Measurements from ENCODE around the gene PLCB3. TPM values are rescaled to one million over a fixed set of nuclear protein-coding genes. Genes with fewer than 3 reads are reported as not detected.

Gene PLCB3
- total and polyA plus RNA-seq, 2 of the 13 experiments (the other 11 are each of a cell fraction or from before 2014, with no cell fraction given), result 7.5 to 13.8 TPM

GRCh38 chr11:64230985-64231365 lies 20.4 kb upstream of the PLCB3 start:
- Histone ChIP-seq H2AFZ (ENCODE audit: low read length) (no peak overlapping the region), H3K79me2 (ENCODE audit: insufficient read depth, low read length) (peaks cover 3% of the 10 kb centered on the region), H3K36me3 (replicated peaks in 1 of 2; ENCODE audit: control insufficient read depth in 1 of 2, insufficient read depth in 2 of 2, low read length in 2 of 2) (no peaks in the 10 kb centered on the region), H3K9me3 (ENCODE audit: low read length) (no peaks in the 10 kb centered on the region), H3K4me2 (ENCODE audit: low read depth, low read length) (peak overlapping the region; percentile 88), H3K27ac (ENCODE audit: extremely low read length, insufficient read depth, low read length) (peak overlapping the region; percentile 75), H3K4me1 (ENCODE audit: insufficient read depth, low read length) (peaks cover 64% of the 10 kb centered on the region), H3K4me3 (replicated peaks in 1 of 3; ENCODE audit: insufficient read depth in 1 of 3, low read depth in 2 of 3, low read length in 3 of 3) (peak overlapping the region; percentile 94 to 96 (median 95)), H4K20me1 (ENCODE audit: insufficient read depth, low read length) (no peaks in the 10 kb centered on the region), H3K9ac (ENCODE audit: insufficient read depth, low read depth, low read length) (peak overlapping the region; percentile 80), H3K27me3 (ENCODE audit: control insufficient read depth in 1 of 2, insufficient read depth in 2 of 2, low read length in 2 of 2) (no peaks in the 10 kb centered on the region)
- BruUV-seq (replicated peaks), result no TSS peak
- ATAC-seq (no peak), FAIRE-seq (peak; percentile 18), DNase-seq (ENCODE audit: low spot score) (no peak)
- in situ Hi-C loops (cut with HindIII; ENCODE audit: extremely low pct_ligation_motif_present, low pct_unique_long_range_greater_than_20kb) (no loop called here), intact Hi-C loops (cut with micrococcal nuclease; ENCODE audit: unreplicated experiment) (no loop called here)
- CTCF ChIA-PET (ENCODE audit: low intra/inter-chr PET ratio, low total read pairs), result no interaction called here
- POLR2A ChIA-PET, result interaction anchor here (1.0 to 2.6 kb wide), 2 partner anchors 10 to 39 kb away, joined by 4 to 8 read pairs; partner anchors contain the start of gene FKBP2
- TF ChIP-seq TFDP1 (CRISPR knock-in tag; IDR thresholded peaks at IDR 0.05; ENCODE audit: borderline replicate concordance) (no peak), ZNF713 (CRISPR knock-in tag; IDR thresholded peaks at IDR 0.05) (no peak), NFKB2 (CRISPR knock-in tag; IDR thresholded peaks at IDR 0.05; ENCODE audit: borderline replicate concordance) (no peak), RBFOX2 (IDR thresholded peaks at IDR 0.05; ENCODE audit: low read depth, low read length) (no peak), ZNF362 (CRISPR knock-in tag; IDR thresholded peaks at IDR 0.05; ENCODE audit: borderline replicate concordance) (no peak), TEAD2 (CRISPR knock-in tag; IDR thresholded peaks at IDR 0.05) (no peak), MXD4 (CRISPR knock-in tag; IDR thresholded peaks at IDR 0.05) (no peak), NR2F2 (IDR thresholded peaks at IDR 0.05; ENCODE audit: borderline replicate concordance, low read depth) (no peak), KLF16 (CRISPR knock-in tag; IDR thresholded peaks at IDR 0.05) (no peak; a peak in 1 of 4 replicates), ZNF572 (CRISPR knock-in tag; IDR thresholded peaks at IDR 0.05) (no peak), RNF2 (conservative IDR thresholded peaks at IDR 0.05; ENCODE audit: low read depth) (no peak), ZNF224 (CRISPR knock-in tag; IDR thresholded peaks at IDR 0.05) (no peak)
- 13% methylated on average over 2 of the region's 8 CpGs for WGBS (ENCODE audit: low lambda C conversion rate)
